ENCODE results near the gene HTR4. TPM values are rescaled to one million over a fixed set of nuclear protein-coding genes. Genes with fewer than 3 reads are reported as not detected.

The HTR4 gene
- polyA plus RNA-seq, 1 donor from 2014 or later, result not detected

DNA sequence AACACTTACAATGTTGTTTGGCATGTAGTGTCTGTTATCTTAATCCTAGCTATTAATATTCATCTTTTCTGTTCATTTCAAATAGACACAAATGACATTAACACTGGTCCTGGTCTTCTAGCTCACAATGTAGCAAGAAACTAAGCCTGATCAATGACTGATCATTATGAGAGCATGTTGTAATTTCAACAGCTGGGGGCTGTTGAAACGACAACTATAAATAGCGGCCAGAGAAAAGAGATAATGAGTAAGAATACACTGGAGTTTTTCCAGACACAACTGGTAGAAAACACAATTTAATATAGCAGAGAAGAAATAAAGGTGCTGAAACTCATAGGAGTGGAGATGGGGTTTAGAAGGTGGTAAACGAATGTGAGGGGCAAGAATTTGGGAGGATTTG is 89.2 kb downstream of the HTR4 start:
- Histone ChIP-seq H3K9me3 (ENCODE audit: low read length) (no peaks in the 10 kb centered on the region), H3F3A (ENCODE audit: insufficient read depth, low read length, poor library complexity, severe bottlenecking) (no peaks in the 10 kb centered on the region), H3K9me2 (ENCODE audit: insufficient read depth, low read length) (no peaks in the 10 kb centered on the region), H3K27ac (ENCODE audit: low read length) (no peak overlapping the region), H3K4me2 (ENCODE audit: low read length) (no peak overlapping the region), H3K9ac (ENCODE audit: low read length) (no peak overlapping the region), H3K36me3 (ENCODE audit: insufficient read depth, low read length) (no peaks in the 10 kb centered on the region), H3K4me3 (ENCODE audit: low read length) (no peak overlapping the region), H2AFZ (ENCODE audit: low read depth, low read length) (no peak overlapping the region), H4K20me1 (ENCODE audit: insufficient read depth) (no peaks in the 10 kb centered on the region), H3K27me3 (ENCODE audit: insufficient read depth, low read depth, low read length) (no peaks in the 10 kb centered on the region), H3K79me2 (replicated peaks; ENCODE audit: insufficient read depth, low read length) (no peaks in the 10 kb centered on the region)
- TF ChIP-seq MXI1 (conservative IDR thresholded peaks at IDR 0.05; ENCODE audit: poor library complexity, severe bottlenecking) (no peak), EP300 (conservative IDR thresholded peaks at IDR 0.05; ENCODE audit: poor library complexity, severe bottlenecking) (no peak), EZH2 (IDR thresholded peaks at IDR 0.05; ENCODE audit: borderline replicate concordance, insufficient read depth, low read length, poor library complexity, severe bottlenecking) (no peak), TAF1 (IDR thresholded peaks at IDR 0.05; ENCODE audit: low read depth) (no peak), SMC3 (conservative IDR thresholded peaks at IDR 0.05; ENCODE audit: poor library complexity) (no peak), RAD21 (conservative IDR thresholded peaks at IDR 0.05) (no peak), POLR2AphosphoS5 (IDR thresholded peaks at IDR 0.05) (no peak)
- TF ChIP-seq, protein P1, sequence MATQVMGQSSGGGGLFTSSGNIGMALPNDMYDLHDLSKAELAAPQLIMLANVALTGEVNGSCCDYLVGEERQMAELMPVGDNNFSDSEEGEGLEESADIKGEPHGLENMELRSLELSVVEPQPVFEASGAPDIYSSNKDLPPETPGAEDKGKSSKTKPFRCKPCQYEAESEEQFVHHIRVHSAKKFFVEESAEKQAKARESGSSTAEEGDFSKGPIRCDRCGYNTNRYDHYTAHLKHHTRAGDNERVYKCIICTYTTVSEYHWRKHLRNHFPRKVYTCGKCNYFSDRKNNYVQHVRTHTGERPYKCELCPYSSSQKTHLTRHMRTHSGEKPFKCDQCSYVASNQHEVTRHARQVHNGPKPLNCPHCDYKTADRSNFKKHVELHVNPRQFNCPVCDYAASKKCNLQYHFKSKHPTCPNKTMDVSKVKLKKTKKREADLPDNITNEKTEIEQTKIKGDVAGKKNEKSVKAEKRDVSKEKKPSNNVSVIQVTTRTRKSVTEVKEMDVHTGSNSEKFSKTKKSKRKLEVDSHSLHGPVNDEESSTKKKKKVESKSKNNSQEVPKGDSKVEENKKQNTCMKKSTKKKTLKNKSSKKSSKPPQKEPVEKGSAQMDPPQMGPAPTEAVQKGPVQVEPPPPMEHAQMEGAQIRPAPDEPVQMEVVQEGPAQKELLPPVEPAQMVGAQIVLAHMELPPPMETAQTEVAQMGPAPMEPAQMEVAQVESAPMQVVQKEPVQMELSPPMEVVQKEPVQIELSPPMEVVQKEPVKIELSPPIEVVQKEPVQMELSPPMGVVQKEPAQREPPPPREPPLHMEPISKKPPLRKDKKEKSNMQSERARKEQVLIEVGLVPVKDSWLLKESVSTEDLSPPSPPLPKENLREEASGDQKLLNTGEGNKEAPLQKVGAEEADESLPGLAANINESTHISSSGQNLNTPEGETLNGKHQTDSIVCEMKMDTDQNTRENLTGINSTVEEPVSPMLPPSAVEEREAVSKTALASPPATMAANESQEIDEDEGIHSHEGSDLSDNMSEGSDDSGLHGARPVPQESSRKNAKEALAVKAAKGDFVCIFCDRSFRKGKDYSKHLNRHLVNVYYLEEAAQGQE (IDR thresholded peaks at IDR 0.05; ENCODE audit: borderline replicate concordance), result no peak
- TF ChIP-seq, protein P2, sequence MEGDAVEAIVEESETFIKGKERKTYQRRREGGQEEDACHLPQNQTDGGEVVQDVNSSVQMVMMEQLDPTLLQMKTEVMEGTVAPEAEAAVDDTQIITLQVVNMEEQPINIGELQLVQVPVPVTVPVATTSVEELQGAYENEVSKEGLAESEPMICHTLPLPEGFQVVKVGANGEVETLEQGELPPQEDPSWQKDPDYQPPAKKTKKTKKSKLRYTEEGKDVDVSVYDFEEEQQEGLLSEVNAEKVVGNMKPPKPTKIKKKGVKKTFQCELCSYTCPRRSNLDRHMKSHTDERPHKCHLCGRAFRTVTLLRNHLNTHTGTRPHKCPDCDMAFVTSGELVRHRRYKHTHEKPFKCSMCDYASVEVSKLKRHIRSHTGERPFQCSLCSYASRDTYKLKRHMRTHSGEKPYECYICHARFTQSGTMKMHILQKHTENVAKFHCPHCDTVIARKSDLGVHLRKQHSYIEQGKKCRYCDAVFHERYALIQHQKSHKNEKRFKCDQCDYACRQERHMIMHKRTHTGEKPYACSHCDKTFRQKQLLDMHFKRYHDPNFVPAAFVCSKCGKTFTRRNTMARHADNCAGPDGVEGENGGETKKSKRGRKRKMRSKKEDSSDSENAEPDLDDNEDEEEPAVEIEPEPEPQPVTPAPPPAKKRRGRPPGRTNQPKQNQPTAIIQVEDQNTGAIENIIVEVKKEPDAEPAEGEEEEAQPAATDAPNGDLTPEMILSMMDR (IDR thresholded peaks at IDR 0.05; ENCODE audit: poor library complexity, severe bottlenecking), result no peak

DNA sequence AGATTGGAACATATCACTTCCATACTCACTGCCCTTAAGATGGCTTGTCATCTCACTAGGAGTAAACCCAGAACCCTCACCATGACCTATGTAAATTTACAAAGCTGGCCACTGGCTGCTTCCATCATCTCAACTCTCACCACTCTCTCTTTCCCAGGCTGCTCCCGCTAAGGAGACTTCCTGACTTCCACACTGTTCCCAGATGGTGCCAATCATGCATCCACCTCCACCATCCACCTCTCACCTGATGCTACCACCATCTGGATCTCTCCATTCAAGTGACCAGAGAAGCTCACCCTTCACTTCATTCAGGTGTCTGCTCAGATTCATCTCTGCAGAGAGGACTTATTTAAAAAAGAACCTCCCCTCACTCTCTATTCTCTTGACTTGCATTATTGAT is 91.3 kb downstream of the HTR4 start:
- H2AFZ ChIP-seq (ENCODE audit: low read depth, low read length), result no peak overlapping the region
- no peaks in the 10 kb centered on the region for H3F3A ChIP-seq (ENCODE audit: insufficient read depth, low read length, poor library complexity, severe bottlenecking)
- H3K9me2 ChIP-seq (ENCODE audit: insufficient read depth, low read length), result no peaks in the 10 kb centered on the region
- no peaks in the 10 kb centered on the region for H3K36me3 ChIP-seq (ENCODE audit: insufficient read depth, low read length)
- no peak overlapping the region for H3K4me3 ChIP-seq (ENCODE audit: low read length)
- H3K9ac ChIP-seq (ENCODE audit: low read length), result no peak overlapping the region
- H4K20me1 ChIP-seq (ENCODE audit: insufficient read depth), result no peaks in the 10 kb centered on the region
- H3K27me3 ChIP-seq (ENCODE audit: insufficient read depth, low read depth, low read length), result no peaks in the 10 kb centered on the region
- no peaks in the 10 kb centered on the region for H3K9me3 ChIP-seq (ENCODE audit: low read length)
- TF ChIP-seq, protein P2 (IDR thresholded peaks at IDR 0.05; ENCODE audit: poor library complexity, severe bottlenecking), result no peak
- TF ChIP-seq TAF1 (IDR thresholded peaks at IDR 0.05; ENCODE audit: low read depth) (no peak), POLR2AphosphoS5 (IDR thresholded peaks at IDR 0.05) (no peak), EZH2 (IDR thresholded peaks at IDR 0.05; ENCODE audit: borderline replicate concordance, insufficient read depth, low read length, poor library complexity, severe bottlenecking) (no peak), EP300 (conservative IDR thresholded peaks at IDR 0.05; ENCODE audit: poor library complexity, severe bottlenecking) (no peak), SMC3 (conservative IDR thresholded peaks at IDR 0.05; ENCODE audit: poor library complexity) (no peak), MXI1 (conservative IDR thresholded peaks at IDR 0.05; ENCODE audit: poor library complexity, severe bottlenecking) (no peak), RAD21 (conservative IDR thresholded peaks at IDR 0.05) (no peak)
- TF ChIP-seq, protein P1 (IDR thresholded peaks at IDR 0.05; ENCODE audit: borderline replicate concordance), result no peak
- H3K79me2 ChIP-seq (replicated peaks; ENCODE audit: insufficient read depth, low read length), result no peaks in the 10 kb centered on the region
- H3K4me2 ChIP-seq (ENCODE audit: low read length), result no peak overlapping the region
- H3K27ac ChIP-seq (ENCODE audit: low read length), result no peak overlapping the region

All from neural cell (in vitro differentiated cells).